HCT116 (cell line): Measurements from ENCODE around the gene BRD4. TPM values are rescaled to one million over a fixed set of nuclear protein-coding genes. Genes with fewer than 3 reads are reported as not detected.

Experiments
- ATAC-seq: fragments of 200-7000 bp; cut with Tn5 transposase; 2 replicates; pipeline ENCODE4 v1.9.1; 2020; ENCODE audit warnings: mild to moderate bottlenecking, moderate library complexity
- BruUV-seq: library from RNA; stranded (reverse); fragments of 400-500 nt; replicated peaks from 2 replicates; lab custom pipeline; 2021; lab: Mats Ljungman, UMichigan
- CTCF ChIA-PET: fragments of 300-600 bp; sonication (Branson Sonifier 250); formaldehyde crosslinking; loops from one replicate; lab custom pipeline; 2021; ENCODE audit warnings: antibody characterized with exemption; lab: Charles Lee
- POLR2A ChIA-PET: fragments of 300-600, 350-600 bp; sonication (Branson Sonifier 250); formaldehyde crosslinking; loops from one replicate; lab custom pipeline; 2021; ENCODE audit warnings: antibody characterized with exemption; lab: Charles Lee
- RAD21 ChIA-PET, 2 experiments: fragments of 300-600 bp; sonication (Branson Sonifier 250); formaldehyde crosslinking; loops; one replicate each; lab custom pipeline; 2023; ENCODE audit warnings: low total read pairs in 2 of 2; ENCODE audit not compliant: uncharacterized antibody in 2 of 2, unreplicated experiment in 2 of 2, low non-redundant PET in 1 of 2; lab: Charles Lee
- DNase-seq: peaks from one replicate; pipeline ENCODE4 v3.0.0-alpha.2; 2010; ENCODE audit warnings: low read depth, low spot score
- H2AFZ ChIP-seq: fragments of 200-600 bp; shearing (Covaris generic), sonication (generic); 2 replicates; pipeline ENCODE4 v1.6.1; 2017; ENCODE audit warnings: low read depth, mixed run types, mixed read lengths, antibody characterized with exemption, low read length; ENCODE audit not compliant: poor library complexity, severe bottlenecking
- H3K27ac ChIP-seq: 2 replicates; pipeline ENCODE4 v1.5.1; 2012; ENCODE audit warnings: low read depth, low read length
- H3K27me3 ChIP-seq: fragments of 200-600 bp; sonication (generic); 2 replicates; pipeline ENCODE4 v1.6.1; 2016; ENCODE audit warnings: mixed run types, low read length, mixed read lengths; ENCODE audit not compliant: insufficient read depth
- H3K36me3 ChIP-seq, 2 experiments: fragments of 200-500 bp in 1 of 2; fragments of 200-600 bp in 1 of 2; sonication (Bioruptor generic) in 1 of 2; sonication (generic) in 1 of 2; 2 replicates each; pipeline versions ENCODE4 v1.5.1 to v1.6.1; 2014 to 2016; ENCODE audit warnings: low read length in 2 of 2, inconsistent platforms in 1 of 2, mixed read lengths in 1 of 2, mixed run types in 1 of 2; ENCODE audit not compliant: insufficient read depth in 2 of 2, control insufficient read depth in 1 of 2
- H3K4me1 ChIP-seq, 2 experiments: fragments of 200-600 bp in 1 of 2; sonication (generic) in 1 of 2; 2 replicates each; pipeline versions ENCODE4 v1.5.1 to v1.6.1; 2012 to 2017; ENCODE audit warnings: low read length in 2 of 2, inconsistent platforms in 1 of 2, mild to moderate bottlenecking in 1 of 2, mixed read lengths in 1 of 2, mixed run types in 1 of 2, moderate library complexity in 1 of 2; ENCODE audit not compliant: insufficient read depth in 2 of 2, control insufficient read depth in 1 of 2
- H3K4me2 ChIP-seq: fragments of 200-600 bp; sonication (generic); 2 replicates; pipeline ENCODE4 v1.6.1; 2017; ENCODE audit warnings: mixed run types, low read length, mixed read lengths
- H3K4me3 ChIP-seq, 2 experiments: fragments of 200-600 bp in 1 of 2; sonication (generic) in 1 of 2; replicated peaks in 1 of 2; 2 replicates each; pipeline ENCODE4 v1.5.1; 2011 to 2016; ENCODE audit warnings: low read length in 2 of 2, control low read depth in 1 of 2, low read depth in 1 of 2, mild to moderate bottlenecking in 1 of 2, mixed read lengths in 1 of 2, mixed run types in 1 of 2
- H3K79me2 ChIP-seq: fragments of 200-600 bp; sonication (generic); 2 replicates; pipeline ENCODE4 v1.6.1; 2017; ENCODE audit warnings: mild to moderate bottlenecking, mixed run types, low read length, moderate library complexity, mixed read lengths; ENCODE audit not compliant: insufficient read depth
- H3K9ac ChIP-seq: fragments of 200-600 bp; sonication (generic); 2 replicates; pipeline ENCODE4 v1.6.1; 2016; ENCODE audit warnings: low read length, mixed read lengths
- H3K9me2 ChIP-seq: fragments of 200-600 bp; sonication (generic), shearing (Covaris generic); 2 replicates; pipeline ENCODE4 v1.6.1; 2017; ENCODE audit warnings: mixed run types, mild to moderate bottlenecking, moderate library complexity; ENCODE audit not compliant: insufficient read depth
- H3K9me3 ChIP-seq, 2 experiments: fragments of 200-500 bp in 1 of 2; fragments of 200-600 bp in 1 of 2; sonication (Bioruptor generic) in 1 of 2; sonication (generic) in 1 of 2; 2 replicates each; pipeline ENCODE4 v1.6.1; 2014 to 2017; ENCODE audit warnings: low read length in 2 of 2, mixed read lengths in 2 of 2, inconsistent platforms in 1 of 2, low read depth in 1 of 2, mild to moderate bottlenecking in 1 of 2, mixed run types in 1 of 2, moderate library complexity in 1 of 2; ENCODE audit not compliant: control insufficient read depth in 1 of 2, insufficient read depth in 1 of 2
- H4K20me1 ChIP-seq: fragments of 200-600 bp; sonication (generic), shearing (Covaris generic); 2 replicates; pipeline ENCODE4 v1.6.1; 2017; ENCODE audit warnings: mixed run types, mild to moderate bottlenecking, moderate library complexity; ENCODE audit not compliant: insufficient read depth
- ATF3 ChIP-seq: IDR thresholded peaks from 2 replicates; pipeline ENCODE4 v1.6.1; 2012
- CBX3 ChIP-seq: IDR thresholded peaks from 2 replicates; pipeline ENCODE4 v1.6.1; 2012; ENCODE audit warnings: low read depth
- CEBPB ChIP-seq: IDR thresholded peaks from 2 replicates; pipeline ENCODE4 v1.6.1; 2012; ENCODE audit warnings: low read depth
- EGR1 ChIP-seq: IDR thresholded peaks from 2 replicates; pipeline ENCODE4 v1.6.1; 2012; ENCODE audit warnings: low read depth
- ELF1 ChIP-seq: IDR thresholded peaks from 2 replicates; pipeline ENCODE4 v1.6.1; 2012; ENCODE audit warnings: low read depth, borderline replicate concordance
- EZH2 ChIP-seq: fragments of 200-600 bp; sonication (generic); IDR thresholded peaks from 2 replicates; pipeline ENCODE4 v1.6.1; 2017; ENCODE audit warnings: antibody characterized with exemption, mixed run types
- EZH2phosphoT487 ChIP-seq: fragments of 200-600 bp; IDR thresholded peaks from 2 replicates; pipeline ENCODE4 v1.6.1; 2018; ENCODE audit warnings: antibody characterized with exemption, borderline replicate concordance
- FOSL1 ChIP-seq: IDR thresholded peaks from 2 replicates; pipeline ENCODE4 v1.6.1; 2012; ENCODE audit warnings: low read depth
- JUND ChIP-seq: IDR thresholded peaks from 2 replicates; pipeline ENCODE4 v1.6.1; 2012
- MAX ChIP-seq: IDR thresholded peaks from 2 replicates; pipeline ENCODE4 v1.6.1; 2012
- POLR2AphosphoS5 ChIP-seq: IDR thresholded peaks from 2 replicates; pipeline ENCODE4 v1.6.1; 2011; ENCODE audit warnings: mild to moderate bottlenecking, low read depth, low read length, moderate library complexity
- RAD21 ChIP-seq: IDR thresholded peaks from 2 replicates; pipeline ENCODE4 v1.6.1; 2012; ENCODE audit warnings: low read depth, mild to moderate bottlenecking
- REST ChIP-seq: IDR thresholded peaks from 2 replicates; pipeline ENCODE4 v1.6.1; 2012; ENCODE audit warnings: low read depth
- SIN3A ChIP-seq: IDR thresholded peaks from 2 replicates; pipeline ENCODE4 v1.6.1; 2012; ENCODE audit warnings: low read depth
- SP1 ChIP-seq: IDR thresholded peaks from 2 replicates; pipeline ENCODE4 v1.6.1; 2012; ENCODE audit warnings: low read depth
- TCF7L2 ChIP-seq: IDR thresholded peaks from 2 replicates; pipeline ENCODE4 v1.7.0; 2011; ENCODE audit warnings: borderline replicate concordance, inconsistent platforms; ENCODE audit not compliant: insufficient read depth, insufficient read length; ENCODE audit errors: extremely low read depth
- YY1 ChIP-seq: IDR thresholded peaks from 2 replicates; pipeline ENCODE4 v1.6.1; 2011; ENCODE audit warnings: low read length, low read depth, moderate library complexity, mild to moderate bottlenecking; ENCODE audit not compliant: insufficient replicate concordance; ENCODE audit errors: extremely low read depth
- ZFX ChIP-seq: fragments of 450-650 bp; IDR thresholded peaks from 2 replicates; pipeline ENCODE4 v1.6.1; 2017
- intact Hi-C: fragments of 100-400 bp; cut with micrococcal nuclease; formaldehyde crosslinking; loops from 2 replicates; pipeline ENCODE4 v1.10.0; 2022
- total RNA-seq: library from RNA; stranded (reverse); gene quantifications from one replicate; pipeline ENCODE4 v1.2.1, GENCODE V29; 2021; ENCODE audit not compliant: unreplicated experiment
- TF ChIP-seq, protein P1 (sequence below), 3 experiments: fragments of 200-600 bp in 1 of 3; sonication (generic) in 1 of 3; IDR thresholded peaks in 2 of 3; conservative IDR thresholded peaks in 1 of 3; 2 replicates each; pipeline ENCODE4 v1.5.1; 2012 to 2017; ENCODE audit warnings: low read depth in 2 of 3, low read length in 2 of 3, antibody characterized with exemption in 1 of 3, borderline replicate concordance in 1 of 3, control low read depth in 1 of 3, mild to moderate bottlenecking in 1 of 3, mixed read lengths in 1 of 3, mixed run types in 1 of 3, moderate library complexity in 1 of 3; ENCODE audit not compliant: insufficient read depth in 1 of 3

Gene BRD4
- total RNA-seq, 1 experiment from 2014 or later: 52.9 TPM

DNA sequence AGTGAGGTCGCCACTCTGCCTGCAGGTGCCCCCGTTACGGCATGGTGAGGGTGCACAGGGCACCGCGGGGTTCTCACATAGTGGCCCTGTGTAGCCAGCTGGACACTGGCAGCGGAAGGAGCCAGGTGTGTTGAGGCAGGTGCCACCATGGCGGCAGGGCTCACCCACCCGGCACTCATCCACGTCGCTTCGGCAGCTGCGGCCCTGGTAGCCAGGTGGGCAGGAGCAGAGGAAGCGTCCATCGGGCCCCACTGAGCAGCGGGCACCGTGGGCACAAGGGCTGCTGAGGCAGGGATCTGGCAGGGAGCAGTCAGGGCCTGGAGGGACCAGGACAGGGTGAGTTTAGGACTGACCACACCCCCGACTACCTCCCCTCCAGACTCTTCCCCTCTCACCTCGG, 140.4 kb downstream of the BRD4 start (continued):
- TF ChIP-seq EZH2phosphoT487 (no peak), CBX3 (no peak), ATF3 (no peak), ELF1 (no peak), YY1 (no peak), RAD21 (no peak), SP1 (no peak), POLR2AphosphoS5 (no peak), TCF7L2 (no peak), FOSL1 (no peak)
- TF ChIP-seq, all 23 proteins: peak for 0

DNA sequence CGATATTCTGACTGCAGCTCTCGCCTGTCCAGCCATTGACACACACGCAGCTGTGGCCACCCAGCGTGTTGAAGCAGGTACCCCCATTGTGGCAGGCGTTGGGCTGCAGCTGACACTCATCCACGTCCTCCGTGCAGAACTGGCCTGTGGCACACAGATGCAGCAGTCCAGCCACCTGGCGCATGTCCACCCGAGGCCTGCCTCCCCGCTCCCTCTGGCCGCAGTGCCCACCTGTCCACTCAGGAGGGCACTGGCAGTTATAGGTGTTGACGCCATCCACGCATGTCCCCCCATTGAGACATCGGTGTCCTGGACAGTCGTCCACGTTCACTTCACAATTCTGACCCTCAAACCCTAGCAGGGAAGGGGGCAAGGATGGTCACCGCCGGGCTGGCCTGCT, 140.8 kb downstream of the BRD4 start:
- Histone ChIP-seq H3K9ac (no peak overlapping the region), H3K36me3 (peaks cover 0 to 9% of the 10 kb centered on the region in 2 experiments; a peak in 1 of 4 replicates), H3K9me2 (no peaks in the 10 kb centered on the region), H3K4me2 (no peak overlapping the region), H3K79me2 (no peaks in the 10 kb centered on the region), H2AFZ (no peak overlapping the region), H3K4me1 (peaks cover 9 to 15% of the 10 kb centered on the region in 2 experiments), H4K20me1 (no peaks in the 10 kb centered on the region), H3K4me3 (no peak overlapping the region), H3K9me3 (no peaks in the 10 kb centered on the region), H3K27me3 (no peaks in the 10 kb centered on the region), H3K27ac (no peak overlapping the region)
- POLR2A ChIA-PET: no interaction called here
- DNase-seq: no peak
- ATAC-seq: no peak
- BruUV-seq: no TSS peak
- RAD21 ChIA-PET: no interaction called here
- CTCF ChIA-PET: no interaction called here
- TF ChIP-seq EGR1 (no peak), REST (no peak), ATF3 (no peak), SIN3A (no peak), ELF1 (no peak), RAD21 (no peak), POLR2AphosphoS5 (no peak), ZFX (no peak), SP1 (no peak), JUND (no peak), YY1 (no peak), EZH2 (no peak), MAX (no peak), CEBPB (no peak)
- TF ChIP-seq, protein P1, sequence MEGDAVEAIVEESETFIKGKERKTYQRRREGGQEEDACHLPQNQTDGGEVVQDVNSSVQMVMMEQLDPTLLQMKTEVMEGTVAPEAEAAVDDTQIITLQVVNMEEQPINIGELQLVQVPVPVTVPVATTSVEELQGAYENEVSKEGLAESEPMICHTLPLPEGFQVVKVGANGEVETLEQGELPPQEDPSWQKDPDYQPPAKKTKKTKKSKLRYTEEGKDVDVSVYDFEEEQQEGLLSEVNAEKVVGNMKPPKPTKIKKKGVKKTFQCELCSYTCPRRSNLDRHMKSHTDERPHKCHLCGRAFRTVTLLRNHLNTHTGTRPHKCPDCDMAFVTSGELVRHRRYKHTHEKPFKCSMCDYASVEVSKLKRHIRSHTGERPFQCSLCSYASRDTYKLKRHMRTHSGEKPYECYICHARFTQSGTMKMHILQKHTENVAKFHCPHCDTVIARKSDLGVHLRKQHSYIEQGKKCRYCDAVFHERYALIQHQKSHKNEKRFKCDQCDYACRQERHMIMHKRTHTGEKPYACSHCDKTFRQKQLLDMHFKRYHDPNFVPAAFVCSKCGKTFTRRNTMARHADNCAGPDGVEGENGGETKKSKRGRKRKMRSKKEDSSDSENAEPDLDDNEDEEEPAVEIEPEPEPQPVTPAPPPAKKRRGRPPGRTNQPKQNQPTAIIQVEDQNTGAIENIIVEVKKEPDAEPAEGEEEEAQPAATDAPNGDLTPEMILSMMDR (IDR thresholded peaks at IDR 0.05 in 2 of 3, conservative IDR thresholded peaks at IDR 0.05 in 1 of 3; ENCODE audit: borderline replicate concordance in 1 of 3, insufficient read depth in 1 of 3, low read depth in 2 of 3, low read length in 2 of 3): no peak
- intact Hi-C loops: no loop called here
